HG03095 (cell line): ENCODE data around the gene B3GALT2.
A peak's percentile ranks its signal among the peaks of the same experiment; 100 is the strongest.
"Not testable (repeated sequence)": the region's sequence is repeated elsewhere in the genome, so short reads cannot be mapped to it uniquely, and the experiment has no call there.

Source experiments
- ATAC-seq: cut with Tn5 transposase; IDR thresholded peaks from one replicate; pipeline ENCODE4 v1.9.1; 2021; ENCODE audit warnings: moderate library complexity; ENCODE audit not compliant: unreplicated experiment

B3GALT2 gene, protein sequence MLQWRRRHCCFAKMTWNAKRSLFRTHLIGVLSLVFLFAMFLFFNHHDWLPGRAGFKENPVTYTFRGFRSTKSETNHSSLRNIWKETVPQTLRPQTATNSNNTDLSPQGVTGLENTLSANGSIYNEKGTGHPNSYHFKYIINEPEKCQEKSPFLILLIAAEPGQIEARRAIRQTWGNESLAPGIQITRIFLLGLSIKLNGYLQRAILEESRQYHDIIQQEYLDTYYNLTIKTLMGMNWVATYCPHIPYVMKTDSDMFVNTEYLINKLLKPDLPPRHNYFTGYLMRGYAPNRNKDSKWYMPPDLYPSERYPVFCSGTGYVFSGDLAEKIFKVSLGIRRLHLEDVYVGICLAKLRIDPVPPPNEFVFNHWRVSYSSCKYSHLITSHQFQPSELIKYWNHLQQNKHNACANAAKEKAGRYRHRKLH

DNA sequence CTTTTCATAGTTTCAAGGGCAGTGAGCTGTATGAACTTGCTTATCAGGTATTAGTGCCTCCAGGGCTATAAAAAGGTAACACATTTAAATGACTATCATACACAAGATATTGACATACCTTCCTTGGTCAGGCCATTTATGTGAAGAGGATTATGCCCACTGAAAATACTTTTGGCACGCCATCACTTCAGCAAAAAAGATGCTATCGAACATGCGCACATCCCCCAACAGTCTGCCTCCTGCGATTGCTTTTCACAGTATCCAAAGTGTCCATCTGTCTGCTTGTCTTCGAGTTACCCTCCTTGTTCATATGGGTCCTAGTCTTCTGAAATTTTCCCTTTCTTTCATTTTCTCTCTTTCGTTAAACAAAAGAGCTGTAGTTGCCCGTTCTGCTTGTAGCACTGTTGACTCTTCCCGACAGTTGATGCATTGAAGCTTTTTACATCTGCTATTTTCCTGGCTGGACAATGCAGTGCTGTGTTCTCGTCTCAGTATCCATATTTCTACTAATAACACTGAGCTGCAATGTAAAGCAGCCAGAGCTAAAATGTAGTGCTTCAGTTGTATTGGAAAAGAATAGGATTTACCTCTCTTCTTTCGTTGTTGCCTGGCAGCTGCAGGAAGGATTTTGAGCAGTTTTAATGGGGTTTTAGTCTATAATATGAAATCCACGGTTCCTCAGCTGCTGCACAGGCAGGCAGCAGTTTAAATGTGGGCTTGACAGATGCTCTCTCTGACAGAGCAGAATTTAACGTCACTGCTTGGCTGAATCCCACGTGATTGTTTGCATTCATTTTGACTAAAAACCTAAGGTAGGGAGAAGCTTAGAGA lies at the start of gene B3GALT2:
Gene B3GALT2 (minus strand): TSS at position 713 of the 831 bp plus-strand sequence. CDS start 5,051 bp downstream, outside the sequence.
- no peak for ATAC-seq

DNA sequence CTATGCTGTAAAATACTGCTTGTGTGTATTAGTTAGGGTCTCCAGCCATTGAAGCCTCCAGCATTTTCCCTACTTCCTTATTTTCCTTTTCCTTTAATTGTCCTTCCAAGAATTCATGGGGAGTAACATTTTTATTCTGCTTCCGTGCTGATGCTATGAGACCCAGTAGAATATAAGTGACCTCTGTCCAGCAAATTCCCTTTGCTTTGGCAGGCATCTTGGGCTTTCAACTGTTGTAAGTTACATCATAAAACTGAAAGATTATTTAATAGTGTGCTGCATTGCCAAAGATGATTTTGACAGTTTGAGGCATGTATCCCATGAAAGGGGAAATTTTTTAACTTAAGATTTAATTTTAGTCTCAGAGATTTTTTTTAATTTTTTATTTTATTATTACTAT lies 48.1 kb upstream of the B3GALT2 start:
- no peak for ATAC-seq

DNA sequence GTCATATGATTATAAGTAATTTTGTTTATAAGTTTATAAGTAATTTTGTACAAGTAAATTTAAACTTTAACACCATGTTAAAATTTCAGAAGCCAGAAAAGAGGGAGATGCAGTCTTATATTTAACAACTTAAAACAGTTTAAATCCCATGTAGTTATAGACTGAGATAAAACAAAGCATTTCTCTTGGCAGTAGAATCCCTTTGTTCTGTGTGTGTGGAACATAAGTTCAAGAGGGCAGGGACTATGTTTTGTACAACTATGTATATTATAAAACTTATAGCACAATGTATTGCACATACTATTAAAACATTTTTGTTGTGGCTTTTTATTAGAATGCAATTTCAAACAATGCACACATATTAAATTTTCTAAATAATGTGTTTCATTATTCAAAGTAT lies 44.7 kb upstream of the B3GALT2 start:
- ATAC-seq = not testable (repeated sequence)

DNA sequence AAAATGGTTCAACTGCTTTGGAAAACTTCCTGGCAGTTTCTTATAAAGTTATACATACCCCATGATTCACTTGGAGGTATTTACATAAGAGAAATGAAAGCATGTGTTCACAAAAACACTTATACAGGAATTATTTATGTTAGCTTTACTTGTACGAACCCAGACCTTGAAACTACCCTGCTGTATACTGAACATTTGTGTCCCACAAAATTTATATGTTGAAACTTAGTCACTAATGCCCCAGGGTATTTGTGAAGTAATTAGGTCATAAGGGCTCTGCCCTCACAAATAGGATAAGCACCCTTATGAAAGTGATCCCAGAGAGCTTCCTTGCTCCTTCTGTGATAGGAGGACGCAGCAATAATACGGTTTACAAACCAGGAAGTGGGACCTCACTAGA lies 42.7 kb upstream of the B3GALT2 start:
- ATAC-seq = no peak

DNA sequence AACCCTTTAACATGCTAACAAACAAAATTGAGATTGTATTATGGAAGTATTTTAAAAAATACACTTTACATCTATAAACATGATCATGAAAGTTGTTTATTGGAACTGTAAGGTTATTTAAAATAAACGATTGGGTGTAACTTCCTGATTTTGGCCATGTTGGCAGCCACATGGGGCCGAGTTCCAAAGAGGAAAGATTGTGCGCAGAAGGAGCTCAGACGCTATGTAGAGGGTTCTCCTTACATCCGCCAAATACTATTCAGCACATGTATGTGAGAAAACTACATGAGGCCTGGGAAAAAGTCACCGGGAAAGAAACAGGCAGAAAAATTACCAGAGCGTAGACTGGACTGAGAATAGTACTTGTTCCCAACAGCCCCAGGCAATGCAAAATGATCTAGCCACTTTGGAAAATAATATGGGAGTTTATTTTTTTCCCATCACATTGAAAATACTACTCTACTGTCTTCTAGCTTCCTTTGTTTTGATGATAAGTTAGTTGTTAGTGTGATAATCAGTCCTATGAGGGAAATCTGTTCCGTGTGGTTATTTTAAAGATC lies 35.7 kb upstream of the B3GALT2 start:
- no peak for ATAC-seq

DNA sequence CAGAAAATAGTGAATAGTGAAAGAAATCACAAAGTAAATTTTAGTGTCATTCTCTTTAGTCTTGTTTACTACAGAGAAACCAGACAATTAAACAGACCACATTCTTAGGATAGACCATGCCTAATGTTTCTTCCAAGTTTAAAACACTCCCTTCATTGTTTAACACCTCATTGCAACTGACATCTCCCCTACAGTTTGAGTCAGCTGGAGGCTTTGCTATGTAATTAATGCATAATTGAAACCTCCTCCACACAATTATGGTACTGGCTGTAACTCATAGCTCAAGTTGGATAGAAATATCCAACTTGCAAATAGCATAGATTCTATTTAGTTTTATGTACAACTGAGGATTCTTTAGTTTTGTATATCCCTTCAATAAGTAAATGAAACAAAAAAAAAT lies 35.2 kb upstream of the B3GALT2 start:
- ATAC-seq = no peak

DNA sequence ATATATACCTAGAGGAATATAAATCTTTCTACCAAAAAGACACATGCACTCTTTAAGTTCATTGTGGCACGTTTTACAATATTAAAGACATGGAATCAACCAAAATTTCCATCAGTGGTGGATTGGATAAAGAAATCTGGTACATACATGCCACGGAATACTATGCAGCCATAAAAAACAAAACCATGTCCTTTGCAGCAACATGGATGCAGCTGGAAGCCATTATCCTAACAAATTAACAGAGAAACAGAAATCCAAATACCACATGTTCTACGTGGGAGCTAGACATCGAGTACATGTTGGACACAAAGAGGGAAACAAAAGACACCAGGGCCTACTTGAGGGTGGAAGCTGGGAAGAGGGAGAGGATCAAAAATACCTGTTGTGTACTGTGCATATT lies 33.0 kb upstream of the B3GALT2 start:
- ATAC-seq = no peak

DNA sequence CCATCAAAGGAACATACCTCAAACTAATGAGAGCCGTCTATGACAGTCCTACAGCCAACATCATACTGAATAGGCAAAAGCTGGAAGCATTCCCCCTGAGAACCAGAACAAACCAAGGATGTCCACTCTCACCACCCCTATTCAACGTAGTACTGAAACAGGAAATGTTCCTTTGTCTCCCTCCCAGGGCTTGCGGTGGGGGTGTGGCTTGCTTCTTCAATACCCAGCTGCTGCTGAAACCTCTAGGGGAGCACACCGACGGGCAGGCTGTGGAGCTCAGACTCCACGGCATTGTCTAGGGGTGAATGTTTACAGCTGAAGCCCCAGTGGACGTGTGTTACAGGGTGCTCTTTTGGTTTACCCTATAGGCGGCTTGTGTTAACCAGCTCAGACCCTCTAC lies 30.5 kb upstream of the B3GALT2 start:
- ATAC-seq = peak; percentile 64

DNA sequence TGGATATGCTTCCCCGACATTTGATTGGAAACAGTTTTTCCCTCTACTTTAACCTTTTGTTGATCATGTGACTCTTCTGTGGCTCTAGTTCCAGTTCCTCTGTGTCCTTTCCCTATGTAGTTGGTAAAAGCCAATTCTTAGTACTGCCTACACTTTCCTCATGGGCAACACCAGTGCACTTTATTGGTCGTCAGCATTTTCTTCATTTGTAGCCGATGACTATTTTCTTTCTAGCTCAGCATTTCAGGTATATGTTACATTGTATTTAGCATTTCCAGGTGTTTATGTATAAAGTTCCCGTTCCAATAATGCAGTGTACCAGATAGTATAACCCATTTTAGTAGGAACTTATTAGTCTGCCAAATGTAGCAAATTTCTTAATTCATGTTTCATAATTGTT lies 27.6 kb upstream of the B3GALT2 start:
- no peak for ATAC-seq

DNA sequence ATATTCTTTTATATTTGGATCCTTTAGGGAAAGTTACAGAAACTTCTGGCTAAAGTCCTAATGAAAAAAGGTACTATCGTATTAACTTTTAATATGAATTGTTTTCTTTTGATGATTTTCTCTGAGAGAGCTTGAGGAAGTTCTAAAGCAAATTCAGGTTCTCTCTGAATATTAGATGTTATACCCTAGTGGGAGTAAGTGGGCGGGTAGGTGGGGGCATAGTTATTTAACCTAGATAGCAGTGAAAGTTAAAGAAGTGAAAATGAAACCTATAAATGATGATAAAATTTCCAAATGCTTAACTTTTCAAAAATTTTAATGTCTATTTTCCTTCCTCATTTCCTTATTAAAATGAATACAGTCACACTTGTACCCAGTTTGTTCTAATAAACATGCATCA lies 26.2 kb upstream of the B3GALT2 start:
- no peak for ATAC-seq

DNA sequence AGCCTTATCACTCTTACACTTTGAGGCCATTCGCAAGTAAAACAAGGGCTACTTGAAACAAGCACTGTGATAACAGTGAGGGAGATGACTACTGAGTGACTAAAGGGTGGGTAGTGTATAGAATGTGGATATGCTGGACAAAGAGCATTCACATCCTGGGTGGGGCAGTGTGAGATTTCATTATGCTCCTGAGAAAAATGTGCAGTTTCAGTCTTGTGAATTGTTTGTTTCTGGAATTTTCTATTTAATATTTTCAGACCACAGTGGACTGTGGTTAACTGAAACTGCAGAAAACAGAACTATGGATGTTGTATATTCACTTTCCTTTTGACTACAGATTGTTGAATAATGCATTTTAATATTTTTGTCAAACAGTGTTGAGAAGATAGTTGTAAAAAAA lies 25.1 kb upstream of the B3GALT2 start:
- ATAC-seq = peak; percentile 77

DNA sequence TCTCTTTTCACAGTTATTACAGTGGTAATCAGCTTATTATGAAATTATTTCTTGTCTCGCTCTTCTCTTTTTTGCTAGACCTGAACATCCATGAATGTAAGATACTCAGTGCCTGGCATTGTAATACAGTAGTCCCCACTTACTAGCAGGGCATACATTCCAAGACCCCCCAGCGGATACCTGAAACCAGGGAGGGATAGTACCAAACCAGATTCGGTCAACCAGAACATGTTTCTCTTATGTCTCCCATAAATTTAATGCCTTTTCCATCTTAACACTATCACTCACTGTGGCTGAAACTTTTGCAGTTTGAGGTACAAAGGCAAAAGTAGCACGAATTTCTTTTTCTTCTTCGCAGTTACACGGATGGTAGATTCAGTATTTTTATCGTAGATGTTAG lies 24.6 kb upstream of the B3GALT2 start:
- no peak for ATAC-seq

DNA sequence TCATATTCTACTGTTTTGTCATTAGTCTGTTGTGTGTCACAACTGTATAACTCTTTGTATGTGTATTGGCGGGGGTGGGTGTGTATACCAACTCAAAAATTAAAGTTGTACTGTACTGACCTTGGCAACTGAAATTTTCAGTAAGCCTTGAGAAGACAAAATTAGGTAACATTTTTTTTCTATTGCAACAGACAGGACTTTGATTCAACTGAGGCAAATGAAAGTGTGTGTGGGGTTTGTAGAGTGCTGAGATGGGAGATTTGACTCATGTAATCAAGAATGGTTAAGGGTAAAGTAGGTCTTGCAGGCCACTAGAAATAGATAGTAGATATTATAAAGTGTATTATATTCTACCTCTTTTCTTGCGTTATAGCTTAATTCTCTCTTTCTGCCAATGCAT lies 14.6 kb upstream of the B3GALT2 start:
- ATAC-seq = no peak

DNA sequence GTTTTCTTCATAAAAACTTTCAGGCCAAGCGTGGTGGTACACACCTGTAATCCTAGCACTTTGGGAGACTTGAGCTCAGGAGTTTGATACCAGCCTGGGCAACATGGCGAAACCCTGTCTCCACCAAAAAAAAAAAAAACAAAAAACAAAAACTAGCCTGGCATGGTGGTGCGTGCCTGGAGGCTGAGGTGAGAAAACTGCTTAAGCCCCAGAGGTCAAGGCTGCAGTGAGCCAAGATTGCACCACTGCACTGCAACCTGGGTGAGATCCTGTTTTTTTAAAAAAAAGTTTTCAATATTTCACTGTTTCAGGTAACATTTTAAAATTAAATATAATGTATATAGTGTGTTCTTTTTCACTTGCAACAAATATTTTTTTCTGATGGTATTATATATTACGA lies 13.5 kb upstream of the B3GALT2 start:
- no peak for ATAC-seq

DNA sequence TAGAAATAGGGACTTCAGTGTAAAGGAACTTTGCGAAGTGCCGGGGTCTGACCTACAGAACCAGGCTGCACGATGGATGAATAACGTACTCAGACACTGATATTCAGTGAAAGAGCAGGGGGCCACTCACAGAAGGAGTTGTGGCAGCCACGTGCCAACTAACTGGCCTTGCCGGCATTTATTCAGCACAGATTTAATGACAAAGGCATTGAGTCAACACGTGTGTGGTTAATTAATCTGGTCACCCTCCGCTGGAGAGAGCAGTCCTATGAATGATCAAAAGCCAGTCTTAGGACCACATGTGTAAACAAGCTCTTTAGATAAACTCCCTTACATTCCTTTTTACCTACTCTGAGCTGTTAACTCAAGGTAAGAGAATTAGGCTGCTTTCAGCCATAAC lies 6.2 kb upstream of the B3GALT2 start:
- ATAC-seq = no peak

DNA sequence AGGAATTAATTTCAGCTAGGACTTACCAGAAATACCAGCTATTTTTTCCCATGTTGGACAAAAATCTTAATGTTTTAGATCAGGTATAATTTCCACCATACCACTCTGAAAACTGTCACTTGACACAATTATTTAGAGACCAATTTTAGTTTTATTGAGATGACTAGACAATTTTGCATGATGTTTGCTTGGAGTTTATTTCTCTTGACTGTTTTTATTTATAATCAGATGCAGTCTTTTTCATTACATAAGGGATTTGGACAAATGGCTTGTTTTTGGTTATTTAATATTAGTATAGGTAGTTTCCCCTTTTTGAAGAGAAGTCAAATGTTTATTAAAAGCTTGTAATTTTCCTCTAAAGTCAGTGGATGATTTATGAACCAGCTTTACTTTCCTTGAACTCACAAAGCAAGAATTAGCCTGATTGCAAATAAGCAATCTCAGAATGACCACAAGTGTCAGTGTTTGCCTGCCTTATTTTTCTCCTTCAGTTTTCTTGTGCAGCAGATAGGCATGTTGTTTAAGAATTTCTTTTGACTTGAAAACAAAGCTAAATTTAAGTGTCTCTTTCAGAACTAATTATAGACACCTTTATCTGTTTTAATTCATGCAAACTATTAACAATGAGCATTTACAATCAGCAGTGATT lies 3.8 kb upstream of the B3GALT2 start:
- no peak for ATAC-seq

DNA sequence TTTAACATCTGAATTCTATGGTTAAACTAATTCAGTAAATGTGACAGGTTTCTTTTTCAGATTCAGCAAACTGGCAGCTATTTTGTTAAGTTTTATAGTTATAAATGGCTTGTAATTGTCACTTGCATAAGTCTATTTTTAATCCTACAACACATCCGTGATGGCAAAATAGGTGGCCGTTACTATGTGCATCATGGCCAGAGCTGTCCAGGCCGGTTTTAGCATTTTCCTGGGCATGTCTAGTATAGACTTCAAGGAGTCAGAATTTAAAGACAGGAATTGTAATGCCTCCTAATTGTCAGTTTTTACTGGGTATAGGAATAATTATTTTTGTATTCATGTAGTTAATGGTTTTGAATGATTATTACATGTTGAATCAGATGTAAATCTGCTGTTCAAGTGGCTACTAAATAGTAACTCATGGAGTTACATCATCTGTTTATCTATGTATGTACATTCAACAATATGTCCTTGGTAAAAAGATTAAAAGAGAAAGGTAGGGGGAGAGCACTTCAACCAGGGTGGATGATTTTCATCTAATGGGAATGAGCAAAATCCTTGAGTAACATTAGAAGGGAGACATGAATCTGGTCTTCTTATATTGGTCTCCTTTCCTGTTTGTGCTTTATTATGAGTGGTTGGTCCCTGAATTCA lies 3.2 kb upstream of the B3GALT2 start:
- no peak for ATAC-seq

DNA sequence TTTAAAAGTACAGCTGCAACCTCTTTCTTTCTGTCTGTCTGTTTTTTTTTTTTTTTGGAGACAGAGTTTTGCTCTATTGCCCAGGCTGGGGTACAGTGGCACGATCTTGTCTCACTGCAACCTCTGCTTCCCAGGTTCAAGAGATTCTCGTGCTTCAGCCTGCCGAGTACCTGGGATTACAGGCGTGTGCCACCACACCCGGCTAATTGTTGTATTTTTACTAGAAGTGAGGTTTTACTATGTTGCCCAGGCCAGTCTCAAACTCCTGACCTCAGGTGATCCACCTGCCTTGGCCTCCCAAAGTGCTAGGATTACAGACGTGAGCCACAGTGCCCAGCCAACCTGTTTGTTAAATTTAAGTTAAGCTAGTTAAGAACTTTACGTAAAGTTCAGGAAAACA lies 2.5 kb upstream of the B3GALT2 start:
- ATAC-seq = not testable (repeated sequence)

DNA sequence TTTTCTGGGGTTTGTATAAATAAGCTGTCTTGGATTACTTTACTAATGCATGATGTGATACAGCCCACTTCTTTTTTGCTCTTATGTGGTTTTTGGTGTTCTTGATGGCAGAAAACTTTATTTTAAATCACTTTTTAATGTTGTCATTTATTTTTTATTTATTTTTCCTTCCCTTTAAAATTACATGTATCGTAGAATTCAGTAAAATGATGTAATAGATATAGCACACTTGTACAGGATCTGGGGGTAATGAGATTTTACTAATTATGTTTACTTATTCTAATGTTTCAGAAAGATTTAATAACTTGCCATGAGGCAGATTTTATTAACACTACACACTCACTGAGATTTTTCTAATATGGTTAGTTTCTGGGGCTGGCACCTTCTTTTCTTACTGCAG lies 701 bp upstream of the B3GALT2 start:
- ATAC-seq = no peak

DNA sequence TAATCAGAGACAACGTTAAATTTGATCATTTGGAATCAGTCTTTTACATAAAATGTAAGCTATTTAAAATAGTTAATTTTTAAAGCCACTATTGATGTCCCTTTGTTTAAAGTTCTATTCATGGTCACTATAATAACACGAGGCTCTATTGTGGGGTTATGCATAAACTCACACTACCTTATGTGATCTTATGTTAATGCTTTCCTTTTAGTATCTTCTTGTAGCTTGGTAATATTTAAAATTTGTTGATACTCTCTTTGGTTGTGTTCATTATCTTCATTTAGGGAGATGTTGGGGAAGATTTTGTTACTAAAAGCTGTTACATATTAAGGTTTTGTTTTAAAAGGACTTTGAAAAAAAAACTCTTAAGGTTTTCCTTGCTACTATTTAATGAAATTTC lies 1.2 kb downstream of the B3GALT2 start:
- ATAC-seq = no peak

DNA sequence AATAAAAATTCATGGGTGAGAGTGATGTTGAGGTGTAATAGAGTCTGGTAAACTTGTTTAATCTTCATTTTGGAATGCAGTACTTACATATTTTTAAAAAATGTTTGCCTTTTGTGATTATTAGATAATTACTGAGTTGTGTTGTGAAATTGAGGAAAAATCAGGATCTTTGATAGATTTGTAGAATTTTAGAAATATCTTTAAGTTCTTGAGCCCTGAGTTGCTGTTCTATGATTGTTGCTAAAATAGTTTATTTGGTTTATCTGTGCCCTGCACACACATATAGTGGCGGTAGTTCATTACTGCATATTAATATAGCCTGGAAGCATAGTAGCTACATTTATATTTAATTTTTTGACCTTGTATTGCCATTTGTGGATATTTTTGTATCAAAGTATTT lies 1.6 kb downstream of the B3GALT2 start:
- no peak for ATAC-seq
